WI38 (cell line): ENCODE results near the gene HEXIM2.
A peak's percentile ranks its signal among the peaks of the same experiment; 100 is the strongest.
"Not testable (repeated sequence)": the region's sequence is repeated elsewhere in the genome, so short reads cannot be mapped to it uniquely, and the experiment has no call there.

Experiments
- H3K4me3 ChIP-seq: 2 replicates; pipeline ENCODE4 v1.5.1; 2011; ENCODE audit warnings: low read depth, mild to moderate bottlenecking, control low read depth, low read length
- CTCF ChIP-seq: IDR thresholded peaks from 2 replicates; pipeline ENCODE4 v1.5.1; 2012; ENCODE audit warnings: low read depth, mild to moderate bottlenecking, control low read depth, low read length

HEXIM2 gene

GRCh38 chr17:45195424-45195823 is 33.7 kb downstream of the HEXIM2 start:
- no peak overlapping the region for H3K4me3 ChIP-seq
- no peak for TF ChIP-seq CTCF

GRCh38 chr17:45197108-45197507 is 35.4 kb downstream of the HEXIM2 start:
- TF ChIP-seq CTCF = no peak
- no peak overlapping the region for H3K4me3 ChIP-seq

GRCh38 chr17:45197555-45198334 is 36.1 kb downstream of the HEXIM2 start:
- TF ChIP-seq CTCF = peak; percentile 98
- no peak overlapping the region for H3K4me3 ChIP-seq

GRCh38 chr17:45200701-45201100 is 39.0 kb downstream of the HEXIM2 start:
- no peak for TF ChIP-seq CTCF
- H3K4me3 ChIP-seq = no peak overlapping the region

GRCh38 chr17:45201457-45201856 is 39.8 kb downstream of the HEXIM2 start:
- H3K4me3 ChIP-seq = no peak overlapping the region
- TF ChIP-seq CTCF = no peak

- H3K4me3 ChIP-seq = not testable (repeated sequence)
These were observed 40.2 kb downstream of the HEXIM2 start for GRCh38 chr17:45201880-45202279.

GRCh38 chr17:45218895-45219661 is 57.4 kb downstream of the HEXIM2 start:
- no peak overlapping the region for H3K4me3 ChIP-seq
- TF ChIP-seq CTCF = peak; percentile 89
